Liver (tissue), 9 donors: ENCODE measurements around the gene QSOX1. TPM values are rescaled to one million over a fixed set of nuclear protein-coding genes. Genes with fewer than 3 reads are reported as not detected.

Source experiments
- DNase-seq: peaks from one replicate; pipeline ENCODE4 v3.0.0-alpha.2; 2017; ENCODE audit warnings: low spot score
- H3K27ac ChIP-seq, 2 donors: one replicate each; pipeline ENCODE4 v1.7.0; 2013; ENCODE audit warnings: inconsistent platforms in 2 of 2, low read length in 2 of 2, control low read depth in 1 of 2, low read depth in 1 of 2, mild to moderate bottlenecking in 1 of 2
- H3K27me3 ChIP-seq, 4 donors: one replicate each; pipeline versions ENCODE4 v1.6.1 to v1.7.0; 2013; ENCODE audit warnings: low read length in 3 of 4, inconsistent platforms in 1 of 4, mild to moderate bottlenecking in 1 of 4, moderate library complexity in 1 of 4; ENCODE audit not compliant: control insufficient read depth in 4 of 4, insufficient read depth in 4 of 4
- H3K36me3 ChIP-seq, 4 donors: one replicate each; pipeline versions ENCODE4 v1.6.1 to v1.7.0; 2013; ENCODE audit warnings: low read length in 3 of 4, mild to moderate bottlenecking in 3 of 4, low read depth in 1 of 4, moderate library complexity in 1 of 4; ENCODE audit not compliant: control insufficient read depth in 4 of 4, insufficient read depth in 3 of 4
- H3K4me1 ChIP-seq, 4 donors: one replicate each; pipeline versions ENCODE4 v1.6.1 to v1.7.0; 2013; ENCODE audit warnings: low read length in 3 of 4, mild to moderate bottlenecking in 3 of 4, moderate library complexity in 1 of 4; ENCODE audit not compliant: control insufficient read depth in 4 of 4, insufficient read depth in 4 of 4
- H3K4me3 ChIP-seq, 3 donors: one replicate each; pipeline versions ENCODE4 v1.6.1 to v1.7.0; 2013; ENCODE audit warnings: low read length in 3 of 3, control low read depth in 1 of 3, low read depth in 1 of 3, mild to moderate bottlenecking in 1 of 3
- H3K9ac ChIP-seq, 2 donors: one replicate each; pipeline ENCODE4 v1.7.0; 2013; ENCODE audit warnings: low read length in 2 of 2, mild to moderate bottlenecking in 2 of 2, moderate library complexity in 2 of 2, control low read depth in 1 of 2, low read depth in 1 of 2
- H3K9me3 ChIP-seq, 4 donors: one replicate each; pipeline versions ENCODE4 v1.6.1 to v1.7.0; 2013; ENCODE audit warnings: low read length in 3 of 4; ENCODE audit not compliant: control insufficient read depth in 4 of 4
- ATF3 ChIP-seq: IDR thresholded peaks from 2 replicates; pipeline ENCODE4 v1.6.1; 2016; ENCODE audit warnings: antibody characterized with exemption
- CTCF ChIP-seq: fragments of 150-350 bp; IDR thresholded peaks from 2 replicates; pipeline ENCODE4 v1.5.1; 2017; ENCODE audit warnings: improper control_type of control experiment, low read depth, low read length; ENCODE audit not compliant: missing input control
- EGR1 ChIP-seq, 2 donors: IDR thresholded peaks; 2 replicates each; pipeline ENCODE4 v1.6.1; 2016 to 2018; ENCODE audit warnings: antibody characterized with exemption in 2 of 2, low read depth in 2 of 2
- FOXA1 ChIP-seq: IDR thresholded peaks from 2 replicates; pipeline ENCODE4 v1.6.1; 2016; ENCODE audit warnings: antibody characterized with exemption
- FOXA2 ChIP-seq: IDR thresholded peaks from 2 replicates; pipeline ENCODE4 v1.6.1; 2016; ENCODE audit warnings: antibody characterized with exemption
- HNF4A ChIP-seq, 2 donors: conservative IDR thresholded peaks; 2 replicates each; pipeline ENCODE4 v1.6.1; 2016; ENCODE audit warnings: antibody characterized with exemption in 2 of 2, mild to moderate bottlenecking in 2 of 2
- HNF4G ChIP-seq: IDR thresholded peaks from 2 replicates; pipeline ENCODE4 v1.6.1; 2016; ENCODE audit warnings: antibody characterized with exemption
- JUND ChIP-seq, 2 donors: IDR thresholded peaks; 2 replicates each; pipeline ENCODE4 v1.6.1; 2016; ENCODE audit warnings: antibody characterized with exemption in 2 of 2
- NR2F2 ChIP-seq: IDR thresholded peaks from 2 replicates; pipeline ENCODE4 v1.6.1; 2016; ENCODE audit warnings: antibody characterized with exemption
- REST ChIP-seq: IDR thresholded peaks from 2 replicates; pipeline ENCODE4 v1.6.1; 2016; ENCODE audit warnings: antibody characterized with exemption, mild to moderate bottlenecking
- SP1 ChIP-seq: IDR thresholded peaks from 2 replicates; pipeline ENCODE4 v1.6.1; 2018; ENCODE audit warnings: antibody characterized with exemption, mild to moderate bottlenecking
- TAF1 ChIP-seq: conservative IDR thresholded peaks from 2 replicates; pipeline ENCODE4 v1.6.1; 2016; ENCODE audit warnings: antibody characterized with exemption, mild to moderate bottlenecking
- YY1 ChIP-seq: IDR thresholded peaks from 2 replicates; pipeline ENCODE4 v1.6.1; 2016; ENCODE audit warnings: antibody characterized with exemption, mild to moderate bottlenecking
- ZBTB33 ChIP-seq: IDR thresholded peaks from 2 replicates; pipeline ENCODE4 v1.6.1; 2016; ENCODE audit warnings: antibody characterized with exemption
- WGBS: extraction: QIAGEN DNeasy Blood & Tissue Kit; methylation state at CpG from one replicate; pipeline ENCODE4 v1.1.7; 2013; 5-methylcytosine and 5-hydroxymethylcytosine counted together
- polyA plus RNA-seq, 2 donors: library from polyadenylated mRNA; stranded (reverse) in 1 of 2; unstranded in 1 of 2; fragments of 200-250 nt in 1 of 2; fragments of >200 nt in 1 of 2; fragmentation: Nextera tagmentation in 1 of 2; extraction: Ambion mirVana in 1 of 2; gene quantifications; one replicate each; pipeline versions ENCODE4 v1.2.1 to v1.2.3, GENCODE V29; 2013 to 2015
- total RNA-seq, 2 donors: library from RNA; depleted of rRNA; stranded (reverse); fragments of >200 nt; gene quantifications; one replicate each; pipeline ENCODE4 v1.2.3, GENCODE V29; 2014
- donor health status: healthy.
- donor health status: healthy.
- donor health status: healthy.
- donor health status: healthy.
- donor health status: healthy.

The QSOX1 gene
- total and polyA plus RNA-seq, 4 donors, result 14.3 to 49.2 (median 38.1) TPM

GRCh38 chr1:180213401-180214170 lies 58.9 kb downstream of the QSOX1 start (continued):
- no peak for TF ChIP-seq CTCF
- no peak for TF ChIP-seq SP1

- 91% methylated on average over 22 of the region's 22 CpGs for WGBS
- no peak overlapping the region for H3K4me3 ChIP-seq
- DNase-seq, result no peak
- H3K9me3 ChIP-seq, result no peaks in the 10 kb centered on the region
- no peaks in the 10 kb centered on the region for H3K27me3 ChIP-seq
- H3K36me3 ChIP-seq, result no peaks in the 10 kb centered on the region
- no peak for TF ChIP-seq EGR1 (IDR thresholded peaks at IDR 0.05; ENCODE audit: low read depth in 2 of 2)
- no peak overlapping the region for H3K27ac ChIP-seq
- no peak overlapping the region for H3K9ac ChIP-seq
- no peaks in the 10 kb centered on the region for H3K4me1 ChIP-seq
Observed at GRCh38 chr1:180215856-180216625, 61.4 kb downstream of the QSOX1 start.

- H3K27ac ChIP-seq, result no peak overlapping the region
- no peaks in the 10 kb centered on the region for H3K9me3 ChIP-seq
- no peak for DNase-seq
- H3K4me3 ChIP-seq, result no peak overlapping the region
- TF ChIP-seq HNF4A (conservative IDR thresholded peaks at IDR 0.05), result no peak
- no peak overlapping the region for H3K9ac ChIP-seq
- no peaks in the 10 kb centered on the region for H3K36me3 ChIP-seq
- no peaks in the 10 kb centered on the region for H3K27me3 ChIP-seq
- WGBS, result 84% methylated on average over 7 of the region's 7 CpGs
- H3K4me1 ChIP-seq, result no peaks in the 10 kb centered on the region
Observed at GRCh38 chr1:180217006-180217405, 62.3 kb downstream of the QSOX1 start.

GRCh38 chr1:180218806-180219765 lies 64.4 kb downstream of the QSOX1 start:
- no peaks in the 10 kb centered on the region for H3K9me3 ChIP-seq
- H3K27me3 ChIP-seq, result no peaks in the 10 kb centered on the region
- H3K36me3 ChIP-seq, result no peaks in the 10 kb centered on the region
- no peak overlapping the region for H3K9ac ChIP-seq
- H3K27ac ChIP-seq, result no peak overlapping the region
- 85% methylated on average over 20 of the region's 20 CpGs for WGBS
- H3K4me1 ChIP-seq, result no peaks in the 10 kb centered on the region
- TF ChIP-seq REST (no peak), YY1 (no peak), ATF3 (no peak), HNF4A (conservative IDR thresholded peaks at IDR 0.05) (no peak), JUND (IDR thresholded peaks at IDR 0.05) (no peak), HNF4G (no peak), NR2F2 (no peak), TAF1 (no peak), ZBTB33 (no peak), FOXA1 (no peak), FOXA2 (no peak)
- DNase-seq, result no peak
- H3K4me3 ChIP-seq, result no peak overlapping the region
